ENCODE data around the gene ARSJ. TPM values are rescaled to one million over a fixed set of nuclear protein-coding genes. Genes with fewer than 3 reads are reported as not detected.

ARSJ gene
- total RNA-seq, 1 donor from 2014 or later = 0.17 TPM

DNA sequence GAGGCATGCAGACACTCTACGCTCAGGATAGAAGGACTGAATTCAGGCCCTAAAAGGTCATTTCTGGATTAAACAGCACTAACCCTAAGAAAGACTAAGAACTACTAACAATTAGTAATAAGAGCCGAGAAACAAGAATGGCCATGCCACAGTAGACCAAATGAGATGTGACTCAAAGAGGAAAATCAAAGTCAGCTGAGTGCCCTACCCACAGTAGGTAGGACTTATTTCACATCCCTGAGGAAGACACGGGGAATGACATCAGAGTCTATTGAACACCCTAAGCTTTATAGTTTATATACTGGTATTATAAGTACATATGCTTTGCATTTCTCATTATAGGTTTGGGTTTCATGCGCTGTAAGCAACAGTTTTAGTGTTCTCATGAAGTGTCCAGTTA is 2.7 kb upstream of the ARSJ start:
- H3K4me3 Mint-ChIP-seq (ENCODE audit: unreplicated experiment) = no peak overlapping the region
- H3K36me3 Mint-ChIP-seq (ENCODE audit: unreplicated experiment) = peaks cover 15% of the 10 kb centered on the region
- peaks cover 2% of the 10 kb centered on the region for H3K27me3 Mint-ChIP-seq (ENCODE audit: unreplicated experiment)
- no peak for DNase-seq
- no peak for TF ChIP-seq CTCF (IDR thresholded peaks at IDR 0.05; ENCODE audit: partially characterized antibody, unreplicated experiment)
- H3K27ac Mint-ChIP-seq (ENCODE audit: unreplicated experiment) = no peak overlapping the region
- peaks cover 1% of the 10 kb centered on the region for H3K9me3 Mint-ChIP-seq (ENCODE audit: unreplicated experiment)
- peaks cover 7% of the 10 kb centered on the region for H3K4me1 Mint-ChIP-seq (ENCODE audit: low read depth, unreplicated experiment)

- peaks cover 2% of the 10 kb centered on the region for H3K27me3 Mint-ChIP-seq (ENCODE audit: unreplicated experiment)
These were observed 2.1 kb upstream of the ARSJ start for GRCh38 chr4:113981591-113981990.

DNA sequence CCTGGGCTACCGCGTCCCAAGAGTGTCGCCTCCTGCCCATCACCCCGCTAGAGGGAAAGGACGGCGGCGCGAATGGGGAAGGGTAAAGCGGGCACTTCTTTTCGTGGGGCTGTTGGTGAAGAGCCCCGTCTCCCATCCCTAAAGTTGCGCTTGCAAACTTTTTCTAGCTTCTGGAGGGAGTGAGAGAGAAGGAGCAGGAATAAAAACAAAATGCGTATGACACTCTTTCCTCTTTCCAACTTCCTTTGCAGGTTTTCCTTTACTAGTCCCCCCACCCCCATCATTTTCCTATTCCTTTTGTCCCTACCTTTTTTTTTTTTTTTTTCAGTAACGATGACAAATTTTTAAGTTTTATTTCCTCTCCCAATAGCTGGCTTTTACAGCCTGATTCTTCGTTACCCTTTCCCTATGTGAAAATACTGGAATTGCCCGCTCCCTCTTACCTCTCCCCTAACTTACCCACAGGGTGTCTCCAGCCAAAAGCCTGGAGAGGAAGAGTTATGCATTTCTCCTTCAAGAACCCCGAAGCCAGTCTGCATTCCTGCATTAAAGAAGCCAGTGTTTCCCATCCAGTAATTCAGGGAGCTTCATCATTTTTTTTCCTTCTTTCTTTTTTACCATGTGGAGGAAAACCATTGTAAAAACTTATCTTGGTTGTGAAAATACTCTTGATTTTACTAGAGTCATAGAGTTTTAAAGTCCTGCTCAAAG is 613 bp upstream of the ARSJ start:
- Mint-ChIP-seq H3K9me3 (ENCODE audit: unreplicated experiment) (peaks cover 1% of the 10 kb centered on the region), H3K4me3 (ENCODE audit: unreplicated experiment) (peak overlapping the region; percentile 92), H3K27ac (ENCODE audit: unreplicated experiment) (no peak overlapping the region), H3K27me3 (ENCODE audit: unreplicated experiment) (peaks cover 2% of the 10 kb centered on the region), H3K4me1 (ENCODE audit: low read depth, unreplicated experiment) (peaks cover 10% of the 10 kb centered on the region), H3K36me3 (ENCODE audit: unreplicated experiment) (peaks cover 7% of the 10 kb centered on the region)
- TF ChIP-seq CTCF (IDR thresholded peaks at IDR 0.05; ENCODE audit: partially characterized antibody, unreplicated experiment) = no peak
- DNase-seq = no peak

More at GRCh38 chr4:113981591-113981990, 2.1 kb upstream of the ARSJ start:
- H3K27ac Mint-ChIP-seq (ENCODE audit: unreplicated experiment) = no peak overlapping the region
- H3K4me3 Mint-ChIP-seq (ENCODE audit: unreplicated experiment) = no peak overlapping the region
- no peak for TF ChIP-seq CTCF (IDR thresholded peaks at IDR 0.05; ENCODE audit: partially characterized antibody, unreplicated experiment)
- DNase-seq = no peak
- peaks cover 1% of the 10 kb centered on the region for H3K9me3 Mint-ChIP-seq (ENCODE audit: unreplicated experiment)
- H3K36me3 Mint-ChIP-seq (ENCODE audit: unreplicated experiment) = peaks cover 15% of the 10 kb centered on the region
- peaks cover 7% of the 10 kb centered on the region for H3K4me1 Mint-ChIP-seq (ENCODE audit: low read depth, unreplicated experiment)

DNA sequence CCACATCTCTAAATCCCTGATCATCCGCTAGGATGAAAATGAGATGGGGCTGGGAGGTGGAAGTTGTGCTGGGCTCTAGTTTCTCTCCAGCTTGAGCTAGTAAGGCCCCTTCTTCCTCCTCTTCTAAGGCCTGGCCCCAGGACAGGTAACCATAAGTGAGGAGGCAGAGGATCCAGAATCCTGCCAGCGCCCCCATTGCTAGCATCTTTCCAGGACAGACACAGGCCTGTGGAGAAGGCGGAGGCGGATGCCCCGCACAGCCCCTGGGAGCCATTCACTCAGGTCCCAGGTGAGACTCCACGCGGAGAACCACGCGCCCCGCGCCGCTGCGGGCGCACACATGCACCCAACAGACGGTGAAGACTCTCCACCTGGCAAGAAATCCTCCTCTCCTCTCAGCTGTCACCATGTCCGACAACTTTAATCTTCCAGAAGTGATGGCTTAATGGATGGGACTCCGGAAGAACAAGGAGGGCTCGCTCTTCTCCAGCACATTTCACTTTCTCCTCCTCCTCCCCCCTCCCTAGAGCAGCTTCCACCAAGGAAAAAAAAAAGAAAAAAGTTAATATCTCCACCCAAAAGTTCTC is 793 bp downstream of the ARSJ start:
- peaks cover 2% of the 10 kb centered on the region for H3K27me3 Mint-ChIP-seq (ENCODE audit: unreplicated experiment)
- H3K27ac Mint-ChIP-seq (ENCODE audit: unreplicated experiment) = no peak overlapping the region
- peaks cover 10% of the 10 kb centered on the region for H3K4me1 Mint-ChIP-seq (ENCODE audit: low read depth, unreplicated experiment)
- H3K9me3 Mint-ChIP-seq (ENCODE audit: unreplicated experiment) = peaks cover 1% of the 10 kb centered on the region
- no peak for TF ChIP-seq CTCF (IDR thresholded peaks at IDR 0.05; ENCODE audit: partially characterized antibody, unreplicated experiment)
- H3K4me3 Mint-ChIP-seq (ENCODE audit: unreplicated experiment) = peak overlapping the region; percentile 92
- peaks cover 7% of the 10 kb centered on the region for H3K36me3 Mint-ChIP-seq (ENCODE audit: unreplicated experiment)
- DNase-seq = no peak

GRCh38 chr4:113978105-113978504 is 1.3 kb downstream of the ARSJ start:
- peaks cover 4% of the 10 kb centered on the region for H3K36me3 Mint-ChIP-seq (ENCODE audit: unreplicated experiment)
- peaks cover 10% of the 10 kb centered on the region for H3K4me1 Mint-ChIP-seq (ENCODE audit: low read depth, unreplicated experiment)
- no peak overlapping the region for H3K27ac Mint-ChIP-seq (ENCODE audit: unreplicated experiment)
- TF ChIP-seq CTCF (IDR thresholded peaks at IDR 0.05; ENCODE audit: partially characterized antibody, unreplicated experiment) = no peak
- H3K4me3 Mint-ChIP-seq (ENCODE audit: unreplicated experiment) = peak overlapping the region; percentile 92
- no peak for DNase-seq
- H3K9me3 Mint-ChIP-seq (ENCODE audit: unreplicated experiment) = peaks cover 1% of the 10 kb centered on the region
- no peaks in the 10 kb centered on the region for H3K27me3 Mint-ChIP-seq (ENCODE audit: unreplicated experiment)

All from glutamatergic neuron (in vitro differentiated cells).